SK-N-MC (cell line): ENCODE data around the gene DNAH6.

ENCODE experiments used
- EZH2 ChIP-seq: fragments of 200-600 bp; sonication (generic); IDR thresholded peaks from one replicate; pipeline ENCODE4 v1.6.1; 2017; ENCODE audit warnings: antibody characterized with exemption
- FOXP2 ChIP-seq: optimal IDR thresholded peaks from 2 replicates; pipeline ENCODE3; 2011; ENCODE audit warnings: mild to moderate bottlenecking, moderate library complexity; ENCODE audit not compliant: insufficient read depth; ENCODE audit errors: extremely low read length, control extremely low read depth
- POLR2AphosphoS5 ChIP-seq: IDR thresholded peaks from 2 replicates; pipeline ENCODE4 v1.6.1; 2012; ENCODE audit warnings: mild to moderate bottlenecking, low read depth, low read length, borderline replicate concordance

- no peak for TF ChIP-seq EZH2
- no peak for TF ChIP-seq POLR2AphosphoS5
- TF ChIP-seq FOXP2, result no peak
Observed at GRCh38 chr2:84785950-84786349, 269.7 kb downstream of the DNAH6 start.
